ENCODE data around the gene MAGI2. TPM values are rescaled to one million over a fixed set of nuclear protein-coding genes. Genes with fewer than 3 reads are reported as not detected.

MAGI2 gene
- total and polyA plus RNA-seq, 2 donors (not counting 3 experiments of a cell fraction or from before 2014, with no cell fraction given), result 0.28 to 6.0 TPM

DNA sequence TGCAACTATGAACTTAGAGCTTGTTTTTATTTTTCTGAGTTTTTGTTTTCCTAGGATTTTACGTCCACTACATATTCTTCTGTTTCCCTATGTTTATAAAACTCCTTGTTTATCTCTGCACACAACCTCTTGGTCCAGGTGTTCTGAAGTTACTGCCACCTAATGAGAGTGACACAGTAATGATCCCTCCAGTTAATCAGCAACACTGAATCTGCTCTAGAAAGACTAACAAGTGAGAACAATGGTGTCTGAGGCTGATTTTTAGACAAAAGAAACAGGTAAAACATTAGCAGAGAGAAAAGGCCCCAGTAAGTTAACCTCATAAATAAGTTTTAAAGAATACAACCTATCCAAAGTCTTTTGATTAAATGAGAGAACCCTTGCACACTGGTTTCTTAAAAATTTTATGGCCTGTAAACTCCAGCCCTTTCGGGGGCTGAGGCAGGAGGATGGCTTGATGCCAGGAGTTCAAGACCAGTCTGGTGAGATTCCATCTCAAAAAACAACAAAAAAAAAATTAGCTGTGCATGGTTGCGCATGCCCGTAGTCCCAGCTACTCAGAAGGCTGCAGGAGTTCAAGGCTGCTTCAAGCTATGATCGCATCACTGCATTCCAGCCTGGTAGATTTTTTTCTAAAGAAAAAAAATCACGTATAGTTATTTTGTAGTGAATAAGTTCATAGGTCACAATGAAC is 397.6 kb downstream of the MAGI2 start:
- H3K27ac ChIP-seq (ENCODE audit: insufficient read depth, low read depth, low read length), result no peak overlapping the region
- H3K9me3 ChIP-seq (replicated peaks; ENCODE audit: control insufficient read depth, insufficient read depth, low read length), result no peaks in the 10 kb centered on the region
- no peaks in the 10 kb centered on the region for H4K20me1 ChIP-seq (replicated peaks; ENCODE audit: control insufficient read depth, extremely low read depth, insufficient read depth, low read length)
- no peak overlapping the region for H2AFZ ChIP-seq (ENCODE audit: low read depth, low read length)
- H3K9me1 ChIP-seq (replicated peaks; ENCODE audit: control insufficient read depth, extremely low read depth, insufficient read depth, low read length), result no peaks in the 10 kb centered on the region
- no peaks in the 10 kb centered on the region for H3K4me1 ChIP-seq (ENCODE audit: control insufficient read depth, extremely low read depth, insufficient read depth, low read length)
- no peak overlapping the region for H3K9ac ChIP-seq (replicated peaks; ENCODE audit: extremely low read depth, insufficient read depth, low read length)
- no peak overlapping the region for H3K4me3 ChIP-seq (replicated peaks in 1 of 3; ENCODE audit: insufficient read depth in 1 of 3, low read depth in 1 of 3, low read length in 3 of 3)
- ChIA-PET POLR2A (no interaction called here), CTCF (interaction anchor here (1.5 kb wide), 1 partner anchor 1035 kb away, joined by 3 read pairs; no protein-coding TSS in a partner anchor)
- intact Hi-C loops (cut with micrococcal nuclease), result no loop called here
- FAIRE-seq (no peak), DNase-seq (ENCODE audit: low read depth, low spot score) (no peak)
- H3K27me3 ChIP-seq (ENCODE audit: control insufficient read depth in 2 of 2, insufficient read depth in 2 of 2, low read length in 2 of 2), result no peaks in the 10 kb centered on the region
- no peaks in the 10 kb centered on the region for H3K79me2 ChIP-seq (ENCODE audit: control insufficient read depth, insufficient read depth, low read length)
- dilution Hi-C loops (cut with MboI; ENCODE audit: extremely low pct_ligation_motif_present, low sequenced_read_pairs), result no loop called here
- H3K4me2 ChIP-seq (ENCODE audit: insufficient read depth, low read length), result no peak overlapping the region
- BruUV-seq (replicated peaks), result no TSS peak
- no peaks in the 10 kb centered on the region for H3K36me3 ChIP-seq (ENCODE audit: control insufficient read depth in 2 of 2, extremely low read depth in 1 of 2, insufficient read depth in 2 of 2, low read length in 2 of 2)
- no peak for TF ChIP-seq CTCF (IDR thresholded peaks at IDR 0.05; ENCODE audit: extremely low read depth in 1 of 2, insufficient read depth in 1 of 2, low read depth in 1 of 2, low read length in 2 of 2)
- TF ChIP-seq EZH2 (IDR thresholded peaks at IDR 0.05; ENCODE audit: borderline replicate concordance, low read depth, low read length, severe bottlenecking), result no peak
- TF ChIP-seq MAX (IDR thresholded peaks at IDR 0.05; ENCODE audit: insufficient read depth, insufficient read length), result no peak
- no peak for TF ChIP-seq GATA2 (IDR thresholded peaks at IDR 0.05; ENCODE audit: insufficient read depth, insufficient read length, low read depth, low read length)
- TF ChIP-seq MYC (IDR thresholded peaks at IDR 0.05; ENCODE audit: low read depth, low read length), result no peak
- no peak for TF ChIP-seq POLR2A (IDR thresholded peaks at IDR 0.05; ENCODE audit: low read depth, low read length)
- no peak for TF ChIP-seq POLR2AphosphoS5 (IDR thresholded peaks at IDR 0.05; ENCODE audit: insufficient read depth, low read depth, low read length)
- no peak for TF ChIP-seq FOS (IDR thresholded peaks at IDR 0.05; ENCODE audit: borderline replicate concordance, insufficient read depth, low read length)
- TF ChIP-seq JUN (IDR thresholded peaks at IDR 0.05; ENCODE audit: borderline replicate concordance, insufficient read depth, insufficient read length, low read depth), result no peak
